OCI-LY3 (cell line): ENCODE measurements around the gene SPECC1.

Experiments
- H2AFZ ChIP-seq: fragments of 200-600, 300-600 bp; shearing (Covaris generic); 2 replicates; pipeline ENCODE4 v1.6.0; 2014; ENCODE audit warnings: antibody characterized with exemption, low read depth, low read length
- H3K27ac ChIP-seq: fragments of 200-600, 300-600 bp; sonication (generic); 2 replicates; pipeline ENCODE4 v1.5.1; 2014; ENCODE audit warnings: mild to moderate bottlenecking, low read length, moderate library complexity, mixed read lengths
- H3K27me3 ChIP-seq: fragments of 200-600, 300-600 bp; sonication (generic); 2 replicates; pipeline ENCODE4 v1.6.1; 2014; ENCODE audit warnings: low read depth, low read length, mixed read lengths
- H3K36me3 ChIP-seq: fragments of 200-600, 300-600 bp; sonication (generic); replicated peaks from 2 replicates; pipeline ENCODE3; 2014; ENCODE audit warnings: low read depth, low read length, mixed read lengths
- H3K4me1 ChIP-seq: fragments of 300-600, 200-600 bp; sonication (generic); 2 replicates; pipeline ENCODE4 v1.6.1; 2014; ENCODE audit warnings: low read length, mixed read lengths
- H3K4me2 ChIP-seq: fragments of 200-600, 300-600 bp; sonication (generic); 2 replicates; pipeline ENCODE4 v1.6.1; 2014; ENCODE audit warnings: low read length, mixed read lengths
- H3K4me3 ChIP-seq: fragments of 300-600, 200-600 bp; sonication (generic); 2 replicates; pipeline ENCODE4 v1.5.1; 2014; ENCODE audit warnings: antibody characterized with exemption, mild to moderate bottlenecking, low read length, moderate library complexity
- H3K79me2 ChIP-seq: fragments of 300-600, 200-600 bp; shearing (Covaris generic); 2 replicates; pipeline ENCODE4 v1.6.1; 2014; ENCODE audit warnings: mild to moderate bottlenecking, low read length, mixed read lengths
- H3K9ac ChIP-seq: fragments of 300-600, 200-600 bp; shearing (Covaris generic); 2 replicates; pipeline ENCODE4 v1.6.0; 2014; ENCODE audit warnings: mild to moderate bottlenecking, low read length, moderate library complexity
- H3K9me3 ChIP-seq: fragments of 200-600, 300-600 bp; shearing (Covaris generic); 2 replicates; pipeline ENCODE4 v1.6.1; 2014; ENCODE audit warnings: low read length, mixed read lengths; ENCODE audit not compliant: insufficient read depth
- H4K20me1 ChIP-seq: fragments of 200-600, 300-600 bp; sonication (generic); 2 replicates; pipeline ENCODE4 v1.6.1; 2016; ENCODE audit warnings: low read length, mixed read lengths; ENCODE audit not compliant: insufficient read depth
- EZH2phosphoT487 ChIP-seq: fragments of 200-600 bp; shearing (Covaris generic); IDR thresholded peaks from 2 replicates; pipeline ENCODE4 v1.6.1; 2018; ENCODE audit warnings: antibody characterized with exemption, mixed run types, low read depth
- TF ChIP-seq, protein P1 (sequence below): fragments of 200-600, 300-600 bp; sonication (generic); IDR thresholded peaks from 2 replicates; pipeline ENCODE4 v1.5.1; 2014; ENCODE audit warnings: antibody characterized with exemption, low read length, low read depth

The SPECC1 gene

DNA sequence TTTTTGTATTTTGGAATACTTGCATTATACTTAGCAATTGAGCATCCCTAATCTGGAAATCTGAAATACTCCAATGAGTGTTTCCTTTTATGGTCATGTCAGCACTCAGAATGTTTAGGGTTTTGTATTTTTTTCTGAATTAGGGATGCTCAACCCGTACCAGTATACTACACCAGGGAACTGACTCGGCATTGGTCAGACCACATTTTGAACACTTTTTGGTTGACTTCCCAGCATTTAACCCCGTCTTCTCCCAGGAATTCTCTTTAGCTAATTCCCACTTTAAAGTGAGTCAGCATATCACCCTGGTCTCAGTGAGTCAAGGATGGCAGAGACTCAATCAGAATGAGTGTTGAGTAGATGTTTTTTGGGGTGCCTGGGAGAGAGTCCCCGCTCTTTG lies 177.9 kb downstream of the SPECC1 start:
- H2AFZ ChIP-seq, result no peak overlapping the region
- no peaks in the 10 kb centered on the region for H3K36me3 ChIP-seq
- H4K20me1 ChIP-seq, result no peaks in the 10 kb centered on the region
- no peaks in the 10 kb centered on the region for H3K79me2 ChIP-seq
- no peaks in the 10 kb centered on the region for H3K9me3 ChIP-seq
- TF ChIP-seq EZH2phosphoT487, result no peak
- TF ChIP-seq, protein P1, sequence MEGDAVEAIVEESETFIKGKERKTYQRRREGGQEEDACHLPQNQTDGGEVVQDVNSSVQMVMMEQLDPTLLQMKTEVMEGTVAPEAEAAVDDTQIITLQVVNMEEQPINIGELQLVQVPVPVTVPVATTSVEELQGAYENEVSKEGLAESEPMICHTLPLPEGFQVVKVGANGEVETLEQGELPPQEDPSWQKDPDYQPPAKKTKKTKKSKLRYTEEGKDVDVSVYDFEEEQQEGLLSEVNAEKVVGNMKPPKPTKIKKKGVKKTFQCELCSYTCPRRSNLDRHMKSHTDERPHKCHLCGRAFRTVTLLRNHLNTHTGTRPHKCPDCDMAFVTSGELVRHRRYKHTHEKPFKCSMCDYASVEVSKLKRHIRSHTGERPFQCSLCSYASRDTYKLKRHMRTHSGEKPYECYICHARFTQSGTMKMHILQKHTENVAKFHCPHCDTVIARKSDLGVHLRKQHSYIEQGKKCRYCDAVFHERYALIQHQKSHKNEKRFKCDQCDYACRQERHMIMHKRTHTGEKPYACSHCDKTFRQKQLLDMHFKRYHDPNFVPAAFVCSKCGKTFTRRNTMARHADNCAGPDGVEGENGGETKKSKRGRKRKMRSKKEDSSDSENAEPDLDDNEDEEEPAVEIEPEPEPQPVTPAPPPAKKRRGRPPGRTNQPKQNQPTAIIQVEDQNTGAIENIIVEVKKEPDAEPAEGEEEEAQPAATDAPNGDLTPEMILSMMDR, result no peak
- no peaks in the 10 kb centered on the region for H3K27me3 ChIP-seq
- no peak overlapping the region for H3K4me3 ChIP-seq
- H3K4me1 ChIP-seq, result no peaks in the 10 kb centered on the region
- no peak overlapping the region for H3K4me2 ChIP-seq
- no peak overlapping the region for H3K9ac ChIP-seq
- H3K27ac ChIP-seq, result no peak overlapping the region

DNA sequence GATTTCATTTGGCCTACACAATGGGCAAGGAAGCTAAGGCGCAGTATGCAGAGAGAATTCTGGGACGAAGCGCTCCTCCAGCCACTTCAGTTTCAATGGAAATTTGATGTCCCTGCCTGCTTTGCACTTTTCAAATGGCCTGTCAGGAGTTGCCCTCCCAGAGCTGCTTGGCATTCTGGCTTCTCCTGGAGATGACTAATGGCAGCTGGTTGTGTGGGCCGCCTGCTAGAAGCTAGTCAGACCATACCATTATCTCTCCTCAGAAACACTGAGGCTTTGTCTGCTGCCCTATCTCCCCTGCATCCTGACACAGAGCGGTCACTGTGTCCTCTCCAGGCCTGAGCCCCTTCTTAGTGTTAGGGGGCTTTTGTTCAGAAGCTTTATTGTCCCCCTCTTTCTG lies 180.1 kb downstream of the SPECC1 start:
- Histone ChIP-seq H3K4me1 (no peaks in the 10 kb centered on the region), H3K79me2 (no peaks in the 10 kb centered on the region)

DNA sequence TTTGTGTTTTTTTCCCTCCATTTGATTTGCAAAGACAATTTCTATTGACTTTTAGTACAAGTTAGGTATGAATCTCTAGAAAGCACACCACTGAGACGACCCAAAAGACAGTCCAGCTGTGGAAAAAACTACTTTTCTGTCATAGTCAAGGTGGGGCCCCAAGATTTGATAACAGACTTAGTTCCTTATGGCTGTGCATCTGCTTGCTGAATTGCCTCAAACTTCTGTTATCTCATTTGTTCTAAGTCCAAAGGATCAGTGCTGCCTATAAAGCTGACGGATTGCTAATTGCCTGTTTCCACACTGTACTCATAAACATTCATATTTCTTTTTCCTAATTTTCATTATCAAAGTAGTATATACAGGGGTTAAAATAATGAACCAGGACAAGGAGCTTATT lies 180.8 kb downstream of the SPECC1 start:
- Histone ChIP-seq H3K4me2 (no peak overlapping the region), H3K36me3 (no peaks in the 10 kb centered on the region), H3K9me3 (no peaks in the 10 kb centered on the region), H3K27ac (no peak overlapping the region), H3K4me1 (no peaks in the 10 kb centered on the region), H3K9ac (no peak overlapping the region), H4K20me1 (no peaks in the 10 kb centered on the region), H3K4me3 (no peak overlapping the region), H3K79me2 (no peaks in the 10 kb centered on the region), H3K27me3 (no peaks in the 10 kb centered on the region), H2AFZ (no peak overlapping the region)
- TF ChIP-seq EZH2phosphoT487, result no peak
- TF ChIP-seq, protein P1, result no peak

More for the DNA sequence above, 180.1 kb downstream of the SPECC1 start:
- H3K27ac ChIP-seq, result no peak overlapping the region
- H3K9ac ChIP-seq, result no peak overlapping the region
- H3K27me3 ChIP-seq, result no peaks in the 10 kb centered on the region
- H2AFZ ChIP-seq, result no peak overlapping the region
- no peaks in the 10 kb centered on the region for H3K9me3 ChIP-seq
- no peak overlapping the region for H3K4me2 ChIP-seq
- no peak overlapping the region for H3K4me3 ChIP-seq
- H3K36me3 ChIP-seq, result no peaks in the 10 kb centered on the region
- H4K20me1 ChIP-seq, result no peaks in the 10 kb centered on the region
- TF ChIP-seq, protein P1, result no peak
- no peak for TF ChIP-seq EZH2phosphoT487

DNA sequence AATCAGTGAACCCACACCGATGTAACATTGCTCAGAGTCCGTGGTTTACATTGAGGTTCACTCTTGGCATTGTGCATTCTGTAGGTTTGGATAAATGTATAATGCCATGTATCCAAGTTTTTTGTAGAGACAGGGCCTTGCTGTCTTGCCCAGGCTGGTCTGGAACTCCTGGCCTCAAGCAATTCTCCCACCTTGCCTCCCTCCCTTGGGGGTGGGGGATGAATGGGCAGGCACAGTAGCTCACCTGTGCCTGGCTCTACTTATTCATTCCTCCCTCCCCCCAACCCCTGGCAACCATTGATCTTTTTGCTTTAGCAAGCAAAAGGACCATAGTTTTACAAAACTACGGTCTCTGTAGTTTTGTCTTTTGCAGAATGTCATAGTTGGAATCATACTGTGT lies 181.4 kb downstream of the SPECC1 start:
- Histone ChIP-seq H3K4me3 (no peak overlapping the region), H3K79me2 (no peaks in the 10 kb centered on the region), H3K27ac (no peak overlapping the region)

More for the DNA sequence above, 181.4 kb downstream of the SPECC1 start:
- no peaks in the 10 kb centered on the region for H3K9me3 ChIP-seq
- H3K27me3 ChIP-seq, result no peaks in the 10 kb centered on the region
- no peaks in the 10 kb centered on the region for H4K20me1 ChIP-seq
- H2AFZ ChIP-seq, result no peak overlapping the region
- TF ChIP-seq EZH2phosphoT487, result no peak
- TF ChIP-seq, protein P1, result no peak
- no peak overlapping the region for H3K4me2 ChIP-seq
- H3K9ac ChIP-seq, result no peak overlapping the region
- H3K4me1 ChIP-seq, result no peaks in the 10 kb centered on the region
- H3K36me3 ChIP-seq, result no peaks in the 10 kb centered on the region
